Activated CD4-positive, alpha-beta T cell treated with anti-CD3 and anti-CD28 coated beads, Interleukin-2, amount 50 U/mL, for 48 hours (primary cell): ENCODE measurements around the gene GTPBP4.
"Not testable (repeated sequence)": the region's sequence is repeated elsewhere in the genome, so short reads cannot be mapped to it uniquely, and the experiment has no call there.

Source experiments
- DNase-seq, 2 experiments: peaks; one replicate each; pipeline ENCODE4 v3.0.0-alpha.2; 2020

GTPBP4 gene

GRCh38 chr10:1034758-1035157 lies 46.5 kb downstream of the GTPBP4 start:
- DNase-seq, result no peak

GRCh38 chr10:1035201-1035600 lies 47.0 kb downstream of the GTPBP4 start:
- DNase-seq, result no peak

GRCh38 chr10:1036341-1036791 lies 48.1 kb downstream of the GTPBP4 start:
- DNase-seq, result no peak

GRCh38 chr10:1037098-1037497 lies 48.9 kb downstream of the GTPBP4 start:
- DNase-seq, result no peak

- not testable (repeated sequence) for DNase-seq
These were observed 50.5 kb downstream of the GTPBP4 start for GRCh38 chr10:1038769-1039168.

GRCh38 chr10:1040133-1040532 lies 51.9 kb downstream of the GTPBP4 start:
- DNase-seq, result no peak

- DNase-seq, result no peak
These were observed 53.3 kb downstream of the GTPBP4 start for GRCh38 chr10:1041514-1041913.

- DNase-seq, result no peak
These were observed 55.3 kb downstream of the GTPBP4 start for GRCh38 chr10:1043532-1043995.

GRCh38 chr10:1044146-1044545 lies 55.9 kb downstream of the GTPBP4 start:
- DNase-seq, result no peak

GRCh38 chr10:1044964-1045363 lies 56.7 kb downstream of the GTPBP4 start:
- DNase-seq, result no peak

- DNase-seq, result no peak
These were observed 57.2 kb downstream of the GTPBP4 start for GRCh38 chr10:1045415-1045814.

GRCh38 chr10:1047937-1048336 lies 59.7 kb downstream of the GTPBP4 start:
- DNase-seq, result peak in 1 of 2 experiments; percentile 36

- DNase-seq, result no peak
These were observed 60.1 kb downstream of the GTPBP4 start for GRCh38 chr10:1048349-1048731.

GRCh38 chr10:1048732-1049424 lies 60.6 kb downstream of the GTPBP4 start, which contains the start of gene IDI1:
Gene IDI1, minus strand, starts transcription at chr10:1049119. Its CDS starts 116 bp downstream, at chr10:1049003.
- DNase-seq, result peak; percentile 94 to 95

GRCh38 chr10:1049425-1049958 lies 61.3 kb downstream of the GTPBP4 start:
- no peak for DNase-seq

- peak in 1 of 2 experiments; percentile 45 for DNase-seq
These were observed 61.9 kb downstream of the GTPBP4 start for GRCh38 chr10:1050145-1050544.

GRCh38 chr10:1050554-1050953 lies 62.3 kb downstream of the GTPBP4 start:
- peak; percentile 32 to 49 for DNase-seq

GRCh38 chr10:1054684-1055083 lies 66.5 kb downstream of the GTPBP4 start:
- DNase-seq, result no peak

GRCh38 chr10:1056326-1057105 lies 68.3 kb downstream of the GTPBP4 start, which contains the start of gene WDR37:
Gene WDR37, plus strand, starts transcription at chr10:1056385. Its CDS starts 15,771 bp downstream, at chr10:1072156.
- peak; percentile 88 to 90 for DNase-seq

- peak in 1 of 2 experiments; percentile 19 for DNase-seq
These were observed 68.9 kb downstream of the GTPBP4 start for GRCh38 chr10:1057106-1057657.

GRCh38 chr10:1058017-1058416 lies 69.8 kb downstream of the GTPBP4 start:
- no peak for DNase-seq

- DNase-seq, result no peak
These were observed 71.7 kb downstream of the GTPBP4 start for GRCh38 chr10:1059902-1060301.
